Hindlimb muscle (tissue), 1 donor: Measurements from ENCODE around the gene ERCC1. TPM values are rescaled to one million over a fixed set of nuclear protein-coding genes. Genes with fewer than 3 reads are reported as not detected.

ENCODE experiments used
- DNase-seq: peaks from one replicate; pipeline ENCODE4 v3.0.0-alpha.2; 2013
- polyA plus RNA-seq: library from polyadenylated mRNA; unstranded; fragments of 120-200 nt; gene quantifications from one replicate; pipeline ENCODE4 v1.2.1, GENCODE V29; 2013; ENCODE audit not compliant: insufficient read length

Gene ERCC1
- polyA plus RNA-seq, 1 donor: 85.9 TPM

DNA sequence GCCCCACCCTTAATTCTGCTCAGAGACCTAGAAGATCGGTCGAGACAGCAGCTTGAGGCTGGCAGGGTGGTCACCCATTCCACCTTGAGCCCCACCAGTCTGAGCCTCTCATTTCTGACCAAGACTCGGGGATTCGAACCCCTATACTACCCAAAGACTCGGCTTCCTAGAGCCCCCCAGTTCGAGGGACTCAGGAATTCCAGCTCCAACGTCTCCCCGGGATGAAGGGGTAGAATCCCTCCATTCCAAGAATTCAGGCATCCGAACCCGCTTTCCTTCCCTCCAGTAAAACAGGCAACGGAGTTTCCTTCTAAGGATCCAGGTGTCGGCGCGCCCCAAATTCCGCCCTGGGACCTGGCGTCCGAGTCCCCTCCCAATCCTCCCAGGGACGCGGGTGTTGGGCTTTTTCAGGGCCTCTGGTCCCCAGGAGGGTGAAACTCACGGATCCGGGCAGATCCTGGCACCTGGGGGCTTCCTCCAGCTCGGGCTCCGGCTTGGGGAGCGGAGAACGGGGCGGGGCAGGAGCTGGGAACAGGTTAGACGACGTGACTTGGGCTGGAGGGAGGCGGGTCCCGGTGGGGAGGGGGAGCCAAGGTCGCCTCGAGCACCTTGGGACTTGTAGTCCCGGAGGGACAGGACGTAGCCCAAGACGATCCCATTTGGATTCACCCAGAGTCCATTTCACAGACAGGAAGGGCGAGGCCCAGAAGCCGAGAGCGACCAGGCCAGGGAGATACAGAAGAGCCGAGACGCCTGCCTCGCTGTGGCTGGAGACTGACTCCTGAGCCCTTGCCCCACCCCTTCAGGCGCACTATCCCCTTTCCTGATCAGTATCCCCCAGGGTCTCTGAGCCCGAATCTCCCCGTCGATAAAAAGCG, 18.9 kb downstream of the ERCC1 start, which contains the start of gene PPP1R13L:
Gene PPP1R13L, minus strand, starts transcription at position 513 of the 878 bp plus-strand sequence. CDS start 6,751 bp downstream, outside the sequence.
- no peak for DNase-seq

DNA sequence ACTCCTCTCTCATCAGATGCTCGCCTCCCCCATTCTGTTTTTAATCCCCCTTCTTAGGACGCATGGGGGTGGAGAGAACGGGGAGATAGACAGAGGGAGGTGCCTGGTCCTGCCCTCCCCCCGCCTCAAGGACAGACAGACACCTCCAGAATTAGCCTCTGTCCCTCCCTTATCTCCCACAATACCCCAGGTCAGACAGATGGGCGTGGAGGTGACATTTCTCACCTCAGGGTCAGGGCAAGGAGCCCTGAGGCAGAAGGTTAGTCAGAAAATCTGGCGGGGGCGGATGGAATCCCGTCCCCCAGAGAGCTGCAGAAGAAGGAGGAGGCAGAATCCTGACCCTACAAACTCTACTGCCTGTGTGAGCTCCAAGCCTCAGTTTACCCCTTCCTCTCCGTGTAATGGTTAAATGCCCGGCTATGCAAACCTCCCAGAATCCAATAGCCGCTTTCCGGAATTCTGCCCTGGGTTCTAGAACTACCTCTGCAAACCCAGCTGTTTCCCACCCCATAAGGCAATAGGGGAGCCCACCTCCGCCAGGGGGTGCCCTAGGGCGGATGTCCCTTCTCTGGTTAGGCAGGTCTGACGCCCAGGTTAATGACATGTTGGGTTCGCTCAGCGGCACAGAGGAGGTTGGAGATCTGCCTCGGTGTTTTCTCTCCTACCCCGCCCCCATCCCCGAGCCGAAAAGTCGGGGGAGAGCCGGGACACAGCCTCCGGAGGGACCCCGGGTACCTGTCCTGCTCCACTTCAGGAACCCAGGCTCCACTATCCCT, 19.7 kb downstream of the ERCC1 start:
- no peak for DNase-seq

DNA sequence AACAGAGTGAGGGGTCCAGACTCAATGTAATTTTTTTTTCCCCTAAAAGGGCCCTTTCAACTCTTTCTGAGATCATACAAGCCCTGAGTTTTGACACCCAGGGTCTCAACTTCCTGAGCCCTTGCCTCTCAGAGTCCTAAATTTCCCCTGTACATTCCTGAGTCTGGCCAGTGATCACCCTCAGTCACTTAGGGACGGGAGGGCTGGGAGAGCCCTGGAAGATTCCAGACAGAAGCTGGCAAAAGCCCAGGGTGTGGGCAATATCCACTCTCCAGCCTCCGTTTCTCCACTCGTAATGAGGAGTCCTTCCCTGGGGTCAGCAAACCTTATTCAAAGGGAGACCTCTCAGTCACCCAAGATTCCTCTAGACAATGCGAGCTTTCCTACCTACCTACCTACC, 20.4 kb downstream of the ERCC1 start:
- no peak for DNase-seq

DNA sequence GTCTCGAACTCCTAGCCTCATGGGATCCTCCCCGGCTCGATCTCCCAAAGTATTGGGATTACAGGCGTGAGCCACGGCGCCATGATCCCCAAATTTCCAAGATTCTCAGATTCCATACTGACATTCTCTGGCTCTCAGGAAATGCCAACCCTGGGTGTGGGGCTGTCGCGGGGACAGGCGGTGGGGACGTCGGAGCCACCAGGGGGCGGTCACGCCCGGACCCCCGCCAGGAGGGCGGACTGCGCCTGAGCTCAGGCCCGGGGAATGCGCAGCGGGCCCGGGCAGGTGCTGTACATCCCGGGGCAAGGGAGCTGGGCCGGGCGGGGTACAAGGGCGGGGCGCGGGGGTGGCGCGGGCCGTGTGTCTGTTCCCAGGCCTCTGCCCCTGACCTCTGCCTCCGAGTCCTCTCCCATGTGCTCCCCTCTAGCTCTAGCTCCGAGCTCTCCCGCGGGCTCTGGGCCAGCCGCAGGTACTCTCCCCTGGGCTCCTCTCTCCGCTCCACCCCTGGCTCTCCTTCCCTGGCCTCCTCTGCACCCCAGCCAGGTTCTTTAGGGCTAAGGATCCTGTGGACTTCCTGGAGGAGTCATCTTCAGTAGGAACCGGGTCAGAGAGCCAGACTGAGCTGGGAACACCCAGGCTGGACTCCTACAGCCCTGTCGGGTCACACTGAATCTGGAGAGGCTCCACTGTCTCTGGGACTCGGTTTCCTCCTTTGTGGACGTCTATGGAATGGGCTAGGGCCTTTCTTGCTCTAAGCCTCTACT, 21.2 kb downstream of the ERCC1 start:
- no peak for DNase-seq

DNA sequence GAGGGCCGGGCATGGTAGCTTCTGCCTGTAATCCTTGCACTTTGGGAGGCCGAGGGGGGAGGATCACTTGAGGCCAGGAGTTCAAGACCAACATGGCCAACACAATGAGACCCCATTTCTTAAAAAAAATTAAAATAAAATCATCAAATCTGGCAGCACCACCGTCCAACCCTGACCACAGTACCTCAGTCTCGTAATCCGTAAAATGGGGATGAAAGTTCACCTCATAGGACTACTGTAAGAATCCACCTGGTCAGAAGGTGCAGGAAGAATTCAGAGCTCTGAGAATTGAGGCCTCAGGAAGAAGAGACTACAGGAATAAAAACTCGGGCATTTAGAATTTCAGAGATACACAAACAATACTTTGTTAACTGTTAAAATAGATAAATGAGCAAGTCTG, 21.9 kb downstream of the ERCC1 start:
- no peak for DNase-seq

DNA sequence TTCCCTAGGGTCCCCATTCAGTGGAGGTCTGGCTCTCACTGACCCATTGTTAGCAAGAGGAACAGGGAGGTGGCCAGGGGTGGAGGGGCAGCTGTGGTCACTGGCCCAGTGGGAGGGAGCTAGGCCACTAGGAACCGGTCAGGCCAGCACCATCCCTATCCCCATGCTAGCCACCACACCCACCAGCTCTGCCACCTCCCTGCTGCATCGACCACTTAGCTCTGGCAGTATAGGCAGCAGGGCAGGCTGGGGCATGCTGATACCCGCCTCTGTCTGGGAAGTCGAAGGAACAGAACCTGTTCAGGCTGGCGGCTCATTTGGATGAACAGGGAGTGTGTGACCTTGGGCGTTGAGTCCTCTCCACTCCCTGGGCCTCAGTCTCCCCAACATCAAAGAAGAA, 23.5 kb downstream of the ERCC1 start:
- DNase-seq: no peak

DNA sequence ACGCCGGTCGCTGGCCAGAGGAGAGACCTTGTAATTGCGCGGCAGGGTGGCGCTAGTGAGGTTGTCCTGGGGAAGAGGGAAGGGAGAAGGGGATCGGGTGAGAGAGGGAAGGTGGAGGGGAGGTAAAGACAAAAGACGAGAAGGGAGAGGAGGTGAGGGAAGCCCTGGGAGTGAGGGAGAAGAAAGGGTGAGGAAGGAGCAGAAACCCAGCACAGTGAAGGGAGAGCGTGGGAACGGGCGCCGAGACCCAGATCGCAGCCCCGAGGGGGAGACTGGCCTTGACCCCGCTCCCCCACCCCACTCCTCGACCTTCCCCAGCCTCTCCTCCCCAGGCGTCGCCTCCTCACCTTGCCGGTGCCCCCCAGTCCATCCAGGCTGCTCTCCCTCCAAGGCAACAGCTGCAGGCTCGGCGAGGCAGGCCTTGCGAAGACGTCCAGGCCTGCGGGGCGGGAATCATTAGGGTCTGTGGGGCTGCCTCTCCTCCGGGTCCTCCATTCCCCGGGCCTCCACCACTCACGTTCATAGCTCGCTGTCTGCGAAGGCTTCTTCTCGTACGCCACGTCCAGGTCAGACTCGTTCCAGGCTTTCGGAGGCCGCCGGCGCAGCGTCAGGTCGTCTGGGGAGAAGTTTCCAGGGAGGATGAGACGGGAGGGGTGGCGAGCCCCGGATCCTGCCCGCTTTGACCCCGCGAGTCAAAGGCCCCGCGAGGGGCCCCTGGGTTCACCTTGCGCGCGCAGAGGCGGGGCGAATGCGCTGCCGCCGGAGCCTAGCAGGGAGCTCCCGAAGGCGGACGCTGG, 27.7 kb downstream of the ERCC1 start:
- no peak for DNase-seq

DNA sequence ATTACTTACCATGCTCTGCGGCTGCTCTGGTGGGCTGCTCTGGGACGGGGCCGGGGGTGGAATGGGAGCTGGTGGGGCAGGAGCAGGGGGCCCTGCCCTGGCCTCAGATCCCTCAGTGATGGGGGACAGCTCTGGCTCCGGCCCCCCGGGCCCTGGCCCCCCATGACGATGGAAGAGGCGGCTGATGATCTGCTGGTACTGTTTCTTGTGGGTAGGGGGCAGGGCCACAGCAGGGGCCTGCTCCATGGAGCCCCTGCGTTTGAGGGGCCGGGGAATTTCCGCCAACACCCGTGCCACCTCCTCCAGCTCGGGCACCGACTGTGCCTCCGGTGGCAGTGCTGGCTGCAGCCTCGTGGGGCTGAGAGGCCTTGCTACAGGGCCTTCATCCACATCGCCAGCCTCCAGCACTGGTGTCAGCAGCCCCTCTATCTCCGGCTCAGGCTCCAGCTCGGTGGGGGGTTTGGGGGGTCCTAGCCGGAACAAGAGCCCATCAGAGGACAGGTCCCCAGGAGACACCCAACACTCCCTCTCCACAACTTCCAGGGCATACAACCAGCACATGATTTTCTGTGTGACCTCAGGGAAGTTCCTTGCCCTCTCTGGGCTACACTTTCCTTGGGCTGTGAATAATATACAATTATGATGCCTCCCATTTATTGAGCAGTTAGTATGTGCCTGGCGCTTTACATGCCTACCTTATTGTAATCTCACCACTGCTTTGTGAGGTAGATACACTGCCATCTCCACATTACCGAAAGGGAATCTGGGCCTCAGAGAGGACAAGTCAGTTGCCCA, 31.6 kb downstream of the ERCC1 start:
- DNase-seq: no peak

DNA sequence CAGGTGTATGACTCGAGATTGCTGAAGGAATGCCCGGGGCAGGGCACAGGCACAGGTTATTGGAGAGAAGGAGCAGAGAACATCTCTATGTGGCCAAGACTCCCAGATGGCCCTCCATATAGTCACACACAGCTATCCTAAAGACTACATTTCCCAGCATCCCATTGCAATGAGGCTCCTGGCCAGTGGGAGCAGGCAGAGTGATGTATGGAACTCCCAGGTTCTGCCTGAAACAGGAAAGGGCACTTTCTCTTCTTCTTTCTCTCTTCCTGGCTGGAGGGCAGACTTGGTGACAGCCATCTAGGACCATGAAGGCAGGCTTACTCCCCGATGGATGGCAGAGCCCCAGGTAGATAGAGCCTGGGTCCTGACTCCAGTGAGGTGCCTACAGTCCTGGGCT, 32.4 kb downstream of the ERCC1 start:
- DNase-seq: no peak

DNA sequence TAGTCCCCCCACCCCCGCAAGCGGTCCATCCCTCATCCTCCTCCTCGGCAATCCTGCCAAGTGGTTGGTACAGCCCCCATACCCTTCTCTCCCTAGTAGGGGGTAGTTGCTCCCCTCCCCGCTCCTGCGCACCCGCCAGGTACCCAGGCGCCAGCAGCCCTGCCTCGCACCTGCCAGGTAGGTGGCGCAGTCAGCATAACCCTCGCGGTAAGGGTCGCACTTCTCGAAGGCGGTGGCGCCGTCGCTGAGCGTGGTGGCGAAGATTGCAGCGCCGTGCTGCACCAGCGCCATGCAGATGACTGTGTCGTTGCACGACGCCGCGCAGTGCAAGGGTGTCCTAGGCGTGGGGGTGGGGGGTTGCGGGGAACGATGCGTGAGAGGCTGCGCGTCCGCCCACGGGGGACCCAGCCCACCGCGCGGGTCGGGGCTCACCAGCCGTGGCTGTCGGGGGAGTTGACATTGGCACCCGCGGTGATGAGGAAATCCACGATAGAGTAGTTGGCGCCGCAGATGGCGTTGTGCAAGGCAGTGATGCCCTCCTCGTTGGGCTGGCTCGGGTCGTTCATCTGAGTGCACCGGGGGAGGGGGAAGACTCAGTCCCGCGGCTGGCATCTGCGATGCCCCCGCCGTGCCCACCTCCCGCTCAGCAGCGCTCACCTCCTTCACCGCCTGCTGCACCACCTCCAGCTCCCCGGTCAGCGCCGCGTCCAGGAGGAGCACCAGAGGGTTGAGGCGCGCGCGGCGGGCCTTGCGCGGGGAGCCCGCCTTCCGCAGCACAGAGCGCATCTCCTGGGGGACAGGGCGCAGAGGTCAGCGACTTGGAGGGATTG, 38.1 kb downstream of the ERCC1 start:
- no peak for DNase-seq

DNA sequence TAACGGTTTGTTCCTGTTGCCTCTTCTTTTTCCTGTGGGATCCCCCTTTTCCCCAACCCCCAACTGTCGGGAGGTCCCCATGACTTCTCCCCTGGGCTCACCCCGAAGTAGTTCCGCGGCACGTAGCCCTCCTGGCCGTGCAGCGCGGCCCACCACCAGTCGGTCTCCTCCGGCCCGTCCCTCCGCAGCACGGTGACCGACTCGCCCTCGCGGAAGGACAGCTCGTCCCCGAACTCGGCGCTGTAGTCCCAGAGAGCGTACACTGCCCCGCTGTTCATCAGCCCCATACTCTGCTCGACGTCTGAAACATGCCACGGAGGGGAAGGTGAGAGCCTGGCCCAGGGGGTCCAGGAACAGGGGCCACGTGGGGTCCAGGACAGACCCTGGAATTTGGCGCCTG, 41.3 kb downstream of the ERCC1 start:
- no peak for DNase-seq

DNA sequence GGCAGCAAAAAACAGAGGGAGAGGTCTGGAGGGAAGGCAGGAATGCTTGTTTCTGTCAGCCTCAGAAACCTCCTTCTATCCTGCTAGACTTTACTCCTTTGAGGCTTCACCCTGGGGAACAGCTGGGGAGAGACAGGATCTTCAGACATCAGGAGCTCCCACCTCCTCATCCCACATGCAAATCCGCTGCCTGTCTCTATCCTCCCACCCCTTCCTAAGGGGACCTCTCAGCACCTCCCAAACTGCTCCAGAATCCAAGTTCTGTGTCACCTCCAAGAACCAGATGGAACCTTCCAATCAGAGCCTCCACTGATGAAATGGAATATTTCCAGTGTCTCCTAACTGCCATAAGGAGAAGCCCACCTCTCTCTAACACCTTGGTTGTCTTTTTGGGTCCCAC, 43.6 kb downstream of the ERCC1 start:
- DNase-seq: no peak

DNA sequence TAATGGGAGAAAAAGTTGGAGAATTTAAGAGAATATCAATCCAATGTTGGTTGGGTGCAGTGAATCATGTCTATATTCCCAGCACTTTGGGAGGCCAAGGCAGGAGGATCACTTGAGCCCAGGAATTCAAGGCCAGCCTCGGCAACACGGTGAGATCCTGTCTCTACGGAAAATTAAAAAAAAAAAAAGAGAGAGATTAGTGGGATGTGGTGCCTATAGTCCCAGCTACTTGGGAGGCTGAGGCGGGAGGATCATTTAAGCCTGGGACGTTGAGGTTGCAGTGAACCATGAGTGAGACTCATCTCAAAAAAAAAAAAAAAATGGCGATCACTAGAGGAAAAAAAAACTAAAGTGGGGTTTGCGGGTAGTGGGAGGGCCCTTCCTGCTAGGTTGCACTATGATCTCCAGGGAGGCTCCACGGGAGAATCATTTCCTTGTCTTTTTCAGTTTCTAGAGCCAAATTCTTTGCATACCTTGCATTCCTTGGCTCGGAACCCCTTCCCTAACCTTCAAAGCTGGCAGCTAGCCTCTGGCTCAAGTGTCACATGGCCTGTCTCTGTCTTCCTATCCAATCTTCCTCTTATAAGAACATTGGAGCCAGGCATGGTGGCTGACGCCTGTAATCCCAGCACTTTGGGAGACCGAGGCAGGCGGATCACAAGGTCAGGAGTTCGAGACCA, 47.5 kb downstream of the ERCC1 start:
- peak; percentile 28 for DNase-seq

DNA sequence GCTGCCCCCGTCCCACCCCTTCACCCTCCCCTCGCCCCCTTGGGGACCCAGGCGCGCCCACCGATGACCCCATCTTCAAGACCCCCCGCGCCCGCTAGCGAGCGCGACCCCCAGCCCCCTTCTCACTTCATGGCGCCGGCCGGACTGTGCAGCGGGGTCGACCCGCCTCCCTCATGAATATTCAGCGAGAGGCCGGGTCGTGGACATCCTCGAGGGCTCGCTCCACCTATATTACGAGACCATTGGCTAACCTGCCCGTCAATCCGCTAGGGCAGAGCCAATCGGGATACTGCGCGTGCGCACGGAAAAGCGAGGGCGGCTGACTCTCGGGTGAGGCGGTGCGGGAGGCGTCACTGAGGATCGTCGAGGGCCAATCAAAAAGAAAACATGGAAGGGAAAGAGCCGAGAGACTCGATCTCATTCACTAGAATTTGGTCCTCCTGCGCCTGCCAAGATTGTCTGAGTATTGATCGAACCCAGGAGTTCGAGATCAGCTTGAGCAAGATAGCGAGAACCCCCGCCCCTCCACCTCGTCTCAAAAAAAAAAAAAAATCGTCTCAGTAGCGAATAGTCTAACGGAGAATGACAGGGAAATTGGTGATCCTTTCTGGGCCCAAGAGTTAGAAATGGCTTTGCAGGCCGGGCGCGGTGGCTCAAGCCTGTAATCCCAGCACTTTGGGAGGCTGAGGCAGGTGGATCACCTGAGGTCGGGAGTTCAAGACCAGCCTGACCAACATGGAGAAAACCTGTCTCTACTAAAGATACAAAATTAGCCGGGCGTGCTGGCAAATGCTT, 53.1 kb downstream of the ERCC1 start, which contains the start of gene ERCC2:
Gene ERCC2, minus strand, starts transcription at position 164 of the 795 bp plus-strand sequence. Its CDS starts 33 bp downstream, at position 131.
- peak; percentile 99 for DNase-seq

DNA sequence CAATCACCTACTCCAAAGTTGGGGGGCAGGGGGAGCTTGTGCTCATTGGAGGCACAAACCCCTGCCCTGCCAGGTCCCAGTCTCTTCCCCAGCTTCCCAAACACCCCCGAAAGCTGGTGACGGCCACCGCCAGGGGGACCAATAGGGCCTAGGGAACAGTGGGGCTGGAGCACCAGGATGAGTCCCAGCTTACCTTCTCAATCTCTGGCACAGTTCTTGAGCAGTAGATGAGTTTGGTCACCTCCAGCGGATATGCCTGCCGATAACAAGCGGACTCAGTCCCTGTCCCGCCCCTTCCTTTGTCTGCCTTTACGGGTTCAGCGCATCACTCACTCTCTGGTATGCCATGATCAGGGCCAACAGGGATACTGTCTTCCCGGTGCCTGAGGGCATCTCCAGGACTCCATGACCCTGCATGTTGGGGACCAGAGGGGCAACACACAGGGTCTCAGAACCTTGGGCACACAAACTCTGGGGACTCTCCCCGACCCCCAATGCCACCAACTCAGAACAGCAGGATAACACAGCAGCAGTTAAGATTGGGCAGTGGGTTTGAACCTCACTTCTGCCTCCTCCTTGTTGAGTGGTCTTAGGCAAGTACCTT, 54.9 kb downstream of the ERCC1 start:
- DNase-seq: no peak

DNA sequence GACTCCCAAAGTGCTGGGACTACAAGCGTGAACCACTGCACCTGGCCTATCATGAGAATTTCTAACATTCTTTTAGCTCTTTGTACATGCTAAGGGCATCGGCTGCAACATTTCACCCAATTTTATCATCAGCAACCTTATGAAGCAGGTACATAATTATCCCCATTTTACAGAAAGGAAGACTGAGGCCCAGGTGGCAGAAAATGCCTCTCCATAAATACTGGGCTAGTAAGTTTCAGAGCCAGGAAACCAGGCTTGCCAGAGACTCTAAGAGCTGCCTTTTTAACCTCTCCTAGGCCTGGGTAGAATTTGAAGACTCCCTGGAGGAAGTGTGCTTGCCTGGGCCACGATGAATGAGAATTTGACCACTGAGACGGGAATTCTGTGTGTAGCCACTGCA, 55.6 kb downstream of the ERCC1 start:
- no peak for DNase-seq

DNA sequence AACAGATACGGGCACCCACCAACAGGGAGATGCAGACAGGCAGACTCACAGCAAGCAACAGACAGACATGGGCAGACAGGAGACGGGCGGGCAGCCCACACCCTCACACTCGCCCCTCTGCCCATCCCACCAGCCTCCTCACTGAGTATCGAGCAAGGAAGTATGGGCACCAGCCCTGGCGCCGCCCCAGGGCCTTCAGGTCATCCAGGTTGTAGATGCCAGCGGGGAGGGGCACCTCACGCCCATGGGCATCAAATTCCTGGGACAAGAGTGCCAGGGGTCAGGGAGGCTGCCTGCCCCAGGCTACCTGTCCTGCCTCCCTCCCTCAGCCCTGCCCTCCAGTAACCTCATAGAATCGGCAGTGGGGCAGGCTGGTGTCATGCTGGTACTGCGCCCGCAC, 59.0 kb downstream of the ERCC1 start:
- DNase-seq: no peak

DNA sequence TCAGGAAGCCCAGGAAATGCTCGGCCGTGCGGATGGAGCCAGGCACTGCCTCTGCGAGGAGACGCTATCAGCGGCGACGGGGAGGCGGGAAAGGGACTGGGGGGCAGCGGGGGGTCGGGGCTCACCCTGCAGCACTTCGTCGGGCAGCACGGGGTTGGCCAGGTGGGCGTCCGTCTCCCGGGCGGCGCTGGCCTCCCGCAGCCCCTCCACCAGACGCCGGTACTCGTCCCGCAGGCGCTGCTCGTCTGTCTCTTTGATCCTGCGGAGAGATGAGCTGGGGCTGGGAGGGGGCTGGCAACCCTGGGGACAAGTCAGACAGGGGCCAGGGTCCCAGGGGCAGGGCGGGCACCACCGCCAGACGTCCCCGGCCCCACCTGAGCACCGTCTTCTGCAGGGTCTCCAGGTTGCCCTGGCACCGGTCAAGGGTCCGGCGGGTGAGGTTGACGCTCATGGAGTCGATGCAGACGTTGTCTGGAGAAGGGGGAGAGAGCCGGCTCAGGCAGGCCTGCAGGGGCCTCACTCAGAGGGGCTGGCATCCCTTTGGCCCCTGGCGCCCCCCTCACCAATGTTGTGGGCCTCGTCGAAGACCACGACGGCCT, 59.8 kb downstream of the ERCC1 start:
- DNase-seq: no peak
